RWPE2 (cell line): ENCODE data around the gene CCDC74B.
"Not testable (repeated sequence)": the region's sequence is repeated elsewhere in the genome, so short reads cannot be mapped to it uniquely, and the experiment has no call there.

Experiments
- ATAC-seq: fragments of 200-7000 bp; cut with Tn5 transposase; 3 replicates; pipeline ENCODE4 v1.9.1; 2021; ENCODE audit warnings: low read depth
- DNase-seq: peaks from one replicate; pipeline ENCODE4 v3.0.0-alpha.2; 2020; ENCODE audit warnings: low spot score
- H3K27ac ChIP-seq: fragments of 450-650 bp; 2 replicates; pipeline ENCODE4 v1.5.1; 2017; ENCODE audit warnings: mild to moderate bottlenecking; ENCODE audit not compliant: poor library complexity, severe bottlenecking
- H3K27me3 ChIP-seq: fragments of 250-450 bp; sonication (Bioruptor Pico); 2 replicates; pipeline ENCODE4 v1.5.1; 2021; ENCODE audit warnings: mild to moderate bottlenecking, moderate library complexity; ENCODE audit not compliant: insufficient read depth, poor library complexity, severe bottlenecking
- H3K36me3 ChIP-seq: fragments of 250-450 bp; sonication (Bioruptor Pico); 2 replicates; pipeline ENCODE4 v1.5.1; 2020; ENCODE audit warnings: low read depth, mild to moderate bottlenecking, moderate library complexity
- H3K4me1 ChIP-seq: fragments of 250-450 bp; sonication (Bioruptor Pico); 2 replicates; pipeline ENCODE4 v1.5.1; 2021; ENCODE audit warnings: mild to moderate bottlenecking, moderate library complexity; ENCODE audit not compliant: insufficient read depth, poor library complexity, severe bottlenecking
- H3K4me3 ChIP-seq: fragments of 250-450 bp; sonication (Bioruptor Pico); 2 replicates; pipeline ENCODE4 v1.5.1; 2021; ENCODE audit warnings: mild to moderate bottlenecking, moderate library complexity; ENCODE audit not compliant: severe bottlenecking
- H3K9me3 ChIP-seq: fragments of 250-450 bp; sonication (Bioruptor Pico); 2 replicates; pipeline ENCODE4 v1.5.1; 2021; ENCODE audit warnings: mild to moderate bottlenecking, moderate library complexity; ENCODE audit not compliant: severe bottlenecking
- CTCF ChIP-seq: fragments of 450-650 bp; IDR thresholded peaks from one replicate; pipeline ENCODE4 v1.5.1; 2017; ENCODE audit warnings: mild to moderate bottlenecking, moderate library complexity; ENCODE audit not compliant: poor library complexity, severe bottlenecking

The CCDC74B gene

GRCh38 chr2:130158631-130159030, 13.7 kb upstream of the CCDC74B start:
- no peaks in the 10 kb centered on the region for H3K9me3 ChIP-seq
- no peak overlapping the region for H3K27ac ChIP-seq
- no peak overlapping the region for H3K4me3 ChIP-seq
- no peaks in the 10 kb centered on the region for H3K27me3 ChIP-seq
- no peaks in the 10 kb centered on the region for H3K4me1 ChIP-seq
- H3K36me3 ChIP-seq: no peaks in the 10 kb centered on the region
- no peak for TF ChIP-seq CTCF
- ATAC-seq: no peak
- no peak for DNase-seq

GRCh38 chr2:130157825-130158514, 13.1 kb upstream of the CCDC74B start:
- not testable (repeated sequence) for H3K9me3 ChIP-seq, H3K4me1 ChIP-seq, H3K36me3 ChIP-seq, H3K27me3 ChIP-seq, H3K4me3 ChIP-seq, H3K27ac ChIP-seq, ATAC-seq, DNase-seq

GRCh38 chr2:130157354-130157753, 12.4 kb upstream of the CCDC74B start:
- not testable (repeated sequence) for H3K9me3 ChIP-seq, H3K36me3 ChIP-seq, H3K4me3 ChIP-seq, ATAC-seq, H3K27me3 ChIP-seq, DNase-seq, H3K27ac ChIP-seq, H3K4me1 ChIP-seq

GRCh38 chr2:130156624-130157004, 11.7 kb upstream of the CCDC74B start:
- no peaks in the 10 kb centered on the region for H3K27me3 ChIP-seq

GRCh38 chr2:130155956-130156623, 11.2 kb upstream of the CCDC74B start:
- not testable (repeated sequence) for H3K4me3 ChIP-seq, H3K4me1 ChIP-seq, H3K27me3 ChIP-seq, H3K27ac ChIP-seq, DNase-seq, H3K9me3 ChIP-seq, H3K36me3 ChIP-seq
- peak; percentile 30; the same call in 2 of the 3 replicates for ATAC-seq
- peak; percentile 34 for TF ChIP-seq CTCF

More at GRCh38 chr2:130156624-130157004, 11.7 kb upstream of the CCDC74B start:
- Histone ChIP-seq H3K4me1 (no peaks in the 10 kb centered on the region), H3K36me3 (no peaks in the 10 kb centered on the region), H3K4me3 (no peak overlapping the region), H3K9me3 (no peaks in the 10 kb centered on the region), H3K27ac (no peak overlapping the region)
- ATAC-seq (no peak), DNase-seq (no peak)
- TF ChIP-seq CTCF: no peak
